CD4-positive, alpha-beta memory T cell (primary cell): ENCODE data around the gene SRPRB. TPM values are rescaled to one million over a fixed set of nuclear protein-coding genes. Genes with fewer than 3 reads are reported as not detected.

ENCODE experiments used
- CTCF ChIA-PET: fragments of 350-600 bp; sonication (Branson Sonifier 250); formaldehyde crosslinking; loops from one replicate; lab custom pipeline; 2021; ENCODE audit warnings: inconsistent platforms; ENCODE audit not compliant: partially characterized antibody; lab: Charles Lee
- POLR2A ChIA-PET: fragments of 350-600 bp; sonication (Branson Sonifier 250); formaldehyde crosslinking; loops from one replicate; lab custom pipeline; 2021; ENCODE audit not compliant: partially characterized antibody; lab: Charles Lee
- DNase-seq, 5 donors: peaks; one replicate each; pipeline versions ENCODE4 v3.0.0 to v3.0.0-alpha.2; 2020 to 2022; ENCODE audit warnings: mixed read lengths in 1 of 5
- H3K27ac ChIP-seq: one replicate; pipeline ENCODE4 v1.7.0; 2013; ENCODE audit warnings: low read depth, low read length
- H3K27me3 ChIP-seq: 2 replicates; pipeline ENCODE4 v1.7.0; 2013; ENCODE audit warnings: mild to moderate bottlenecking, low read length, moderate library complexity; ENCODE audit not compliant: insufficient read depth
- H3K36me3 ChIP-seq: 2 replicates; pipeline ENCODE4 v1.7.0; 2013; ENCODE audit warnings: mild to moderate bottlenecking, low read length, moderate library complexity; ENCODE audit not compliant: insufficient read depth
- H3K4me1 ChIP-seq: 2 replicates; pipeline ENCODE4 v1.7.0; 2013; ENCODE audit warnings: mild to moderate bottlenecking, low read length, moderate library complexity; ENCODE audit not compliant: insufficient read depth
- H3K4me3 ChIP-seq, 2 donors: one replicate each; pipeline ENCODE4 v1.7.0; 2013; ENCODE audit warnings: low read length in 2 of 2, mild to moderate bottlenecking in 1 of 2
- H3K9me3 ChIP-seq, 2 donors: one replicate each; pipeline ENCODE4 v1.7.0; 2013; ENCODE audit warnings: low read length in 2 of 2, control low read depth in 1 of 2; ENCODE audit not compliant: control insufficient read depth in 1 of 2
- H3K27ac Mint-ChIP-seq, 7 donors: one replicate each; pipeline ENCODE4 v1.8.0; 2020 to 2021; ENCODE audit warnings: mixed read lengths in 7 of 7, mild to moderate bottlenecking in 6 of 7, inconsistent platforms in 3 of 7, moderate library complexity in 3 of 7
- H3K27me3 Mint-ChIP-seq, 2 donors: one replicate each; pipeline ENCODE4 v1.8.0; 2020 to 2021; ENCODE audit warnings: mixed read lengths in 2 of 2
- H3K36me3 Mint-ChIP-seq, 2 donors: one replicate each; pipeline ENCODE4 v1.8.0; 2020 to 2021; ENCODE audit warnings: mixed read lengths in 2 of 2, inconsistent platforms in 1 of 2, mild to moderate bottlenecking in 1 of 2
- H3K4me1 Mint-ChIP-seq, 4 donors: one replicate each; pipeline ENCODE4 v1.8.0; 2020 to 2021; ENCODE audit warnings: mixed read lengths in 4 of 4, mild to moderate bottlenecking in 1 of 4
- H3K4me3 Mint-ChIP-seq, 8 donors: one replicate each; pipeline ENCODE4 v1.8.0; 2020 to 2021; ENCODE audit warnings: mixed read lengths in 8 of 8, mild to moderate bottlenecking in 7 of 8, moderate library complexity in 6 of 8, inconsistent platforms in 3 of 8
- H3K9me3 Mint-ChIP-seq, 8 donors: one replicate each; pipeline ENCODE4 v1.8.0; 2020 to 2021; ENCODE audit warnings: mixed read lengths in 8 of 8, mild to moderate bottlenecking in 5 of 8, inconsistent platforms in 3 of 8, moderate library complexity in 1 of 8
- intact Hi-C: fragments of 100-400 bp; cut with micrococcal nuclease; formaldehyde crosslinking; loops from one replicate; pipeline ENCODE4 v1.15.1; 2023
- polyA plus RNA-seq, 2 donors: library from polyadenylated mRNA; unstranded; fragments of 300-500 nt; fragmentation: Illumina TruSeq; gene quantifications; one replicate each; pipeline ENCODE4 v1.2.3, GENCODE V29; 2021
- total RNA-seq, 2 experiments: library from RNA; stranded (reverse); gene quantifications; one replicate each; pipeline ENCODE4 v1.2.3, GENCODE V29; 2021

Gene SRPRB
- total and polyA plus RNA-seq, 4 experiments from 2014 or later, result 45.6 to 57.4 (median 52.4) TPM

DNA sequence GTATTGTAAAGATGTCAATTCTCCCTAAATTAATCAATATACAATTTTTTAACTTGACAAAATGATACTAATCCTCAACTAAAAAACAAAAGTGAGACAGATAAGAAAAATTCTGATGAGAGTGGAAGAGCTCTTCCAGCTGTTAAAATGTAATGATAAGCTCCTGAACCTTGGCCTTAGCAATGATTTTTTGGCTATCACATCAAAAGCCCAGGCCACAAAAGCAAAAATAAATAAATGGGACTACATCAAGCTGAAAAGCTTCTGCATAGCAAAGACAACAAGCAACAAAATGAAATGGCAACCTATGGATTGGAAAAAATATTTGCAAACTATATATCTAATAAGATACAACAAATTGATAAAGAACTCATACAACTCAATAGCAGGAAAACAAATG lies 24.0 kb upstream of the SRPRB start:
- peaks cover 0 to 4% (median 0%) of the 10 kb centered on the region in 8 donors for H3K9me3 Mint-ChIP-seq
- Histone ChIP-seq H3K27ac (no peak overlapping the region), H3K27me3 (no peaks in the 10 kb centered on the region), H3K36me3 (no peaks in the 10 kb centered on the region), H3K9me3 (no peaks in the 10 kb centered on the region), H3K4me3 (no peak overlapping the region), H3K4me1 (no peaks in the 10 kb centered on the region)
- H3K36me3 Mint-ChIP-seq, result no peaks in the 10 kb centered on the region
- intact Hi-C loops, result no loop called here
- peaks cover 13 to 20% of the 10 kb centered on the region in 2 donors for H3K27me3 Mint-ChIP-seq
- H3K27ac Mint-ChIP-seq, result no peak overlapping the region
- CTCF ChIA-PET, result interaction anchor here (0.6 kb wide), 1 partner anchor 13 kb away, joined by 3 read pairs; no protein-coding TSS in a partner anchor
- POLR2A ChIA-PET, result no interaction called here
- H3K4me1 Mint-ChIP-seq, result no peaks in the 10 kb centered on the region
- DNase-seq, result no peak
- no peak overlapping the region for H3K4me3 Mint-ChIP-seq

DNA sequence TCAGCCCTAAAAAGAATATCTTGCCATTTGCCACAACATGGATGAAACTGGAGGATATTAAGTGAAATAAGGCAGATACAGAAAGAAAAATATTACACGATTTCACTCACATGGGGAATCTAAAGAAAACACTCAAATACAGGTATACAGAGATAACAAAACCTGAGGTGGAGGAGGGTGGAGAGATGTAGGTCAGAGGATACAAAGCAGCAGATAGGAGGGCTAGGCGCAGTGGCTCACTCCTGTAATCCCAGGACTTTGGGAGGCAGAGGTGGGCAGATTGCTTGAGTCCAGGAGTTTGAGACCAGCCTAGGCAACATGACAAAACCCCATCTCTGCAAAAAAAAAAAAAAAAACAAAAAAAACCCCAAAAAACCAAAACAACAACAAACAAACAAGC lies 23.2 kb upstream of the SRPRB start:
- Histone ChIP-seq H3K36me3 (no peaks in the 10 kb centered on the region), H3K27me3 (no peaks in the 10 kb centered on the region), H3K9me3 (no peaks in the 10 kb centered on the region), H3K4me3 (no peak overlapping the region), H3K27ac (no peak overlapping the region), H3K4me1 (no peaks in the 10 kb centered on the region)
- Mint-ChIP-seq H3K4me1 (no peaks in the 10 kb centered on the region), H3K4me3 (no peak overlapping the region), H3K27me3 (peaks cover 16 to 17% of the 10 kb centered on the region in 2 donors), H3K36me3 (no peaks in the 10 kb centered on the region), H3K27ac (no peak overlapping the region), H3K9me3 (peaks cover 0 to 4% (median 0%) of the 10 kb centered on the region in 8 donors)
- no peak for DNase-seq
- intact Hi-C loops, result no loop called here
- POLR2A ChIA-PET, result no interaction called here
- CTCF ChIA-PET, result interaction anchor here (0.7 kb wide), 1 partner anchor 11 kb away, joined by 3 read pairs; no protein-coding TSS in a partner anchor

DNA sequence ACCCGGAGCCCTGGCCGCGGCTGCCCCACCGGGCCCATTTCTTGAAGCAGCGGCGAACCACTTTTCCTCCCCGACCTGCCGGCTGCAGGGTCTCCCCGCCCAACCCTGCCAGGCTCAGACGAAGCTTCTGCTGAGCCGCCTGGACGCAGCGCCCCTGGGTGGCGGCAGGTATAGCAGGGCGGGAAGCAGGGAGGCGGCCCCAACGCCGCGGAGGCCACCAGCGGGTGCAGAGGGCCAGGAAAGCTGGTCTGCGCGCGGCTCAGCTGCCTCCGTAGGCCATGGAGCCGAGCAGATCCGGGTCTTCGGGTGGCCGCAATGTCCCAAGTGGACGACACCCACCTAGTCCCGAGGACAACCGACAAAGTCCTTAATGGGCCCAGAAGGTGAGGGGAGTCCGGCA lies 21.9 kb upstream of the SRPRB start:
- Histone ChIP-seq H3K27ac (no peak overlapping the region), H3K4me3 (no peak overlapping the region), H3K9me3 (no peaks in the 10 kb centered on the region), H3K36me3 (no peaks in the 10 kb centered on the region), H3K4me1 (no peaks in the 10 kb centered on the region), H3K27me3 (no peaks in the 10 kb centered on the region)
- no peaks in the 10 kb centered on the region for H3K4me1 Mint-ChIP-seq
- peaks cover 0 to 4% (median 0%) of the 10 kb centered on the region in 8 donors for H3K9me3 Mint-ChIP-seq
- H3K27ac Mint-ChIP-seq, result no peak overlapping the region
- no peak for DNase-seq
- CTCF ChIA-PET, result no interaction called here
- no peaks in the 10 kb centered on the region for H3K36me3 Mint-ChIP-seq
- POLR2A ChIA-PET, result no interaction called here
- peaks cover 13 to 15% of the 10 kb centered on the region in 2 donors for H3K27me3 Mint-ChIP-seq
- H3K4me3 Mint-ChIP-seq, result no peak overlapping the region
- intact Hi-C loops, result no loop called here

DNA sequence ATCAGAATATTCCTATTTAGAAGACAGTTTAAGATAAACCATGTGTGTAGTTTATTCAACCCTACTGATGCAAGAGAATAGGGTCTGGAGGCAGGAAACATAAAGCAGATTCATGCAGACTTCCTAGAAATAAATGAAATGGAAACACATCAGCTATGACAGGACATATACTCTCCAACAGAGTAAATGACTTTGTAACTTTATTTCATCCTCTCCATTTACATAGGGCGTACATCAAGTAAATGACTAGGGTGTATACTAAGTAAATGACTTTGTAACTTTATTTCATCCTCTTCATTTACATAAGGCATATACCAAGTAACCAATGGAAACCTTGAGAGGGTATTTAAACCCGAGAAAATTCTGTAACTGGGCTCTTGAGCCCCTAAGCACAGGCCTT lies 17.6 kb upstream of the SRPRB start:
- POLR2A ChIA-PET, result no interaction called here

DNA sequence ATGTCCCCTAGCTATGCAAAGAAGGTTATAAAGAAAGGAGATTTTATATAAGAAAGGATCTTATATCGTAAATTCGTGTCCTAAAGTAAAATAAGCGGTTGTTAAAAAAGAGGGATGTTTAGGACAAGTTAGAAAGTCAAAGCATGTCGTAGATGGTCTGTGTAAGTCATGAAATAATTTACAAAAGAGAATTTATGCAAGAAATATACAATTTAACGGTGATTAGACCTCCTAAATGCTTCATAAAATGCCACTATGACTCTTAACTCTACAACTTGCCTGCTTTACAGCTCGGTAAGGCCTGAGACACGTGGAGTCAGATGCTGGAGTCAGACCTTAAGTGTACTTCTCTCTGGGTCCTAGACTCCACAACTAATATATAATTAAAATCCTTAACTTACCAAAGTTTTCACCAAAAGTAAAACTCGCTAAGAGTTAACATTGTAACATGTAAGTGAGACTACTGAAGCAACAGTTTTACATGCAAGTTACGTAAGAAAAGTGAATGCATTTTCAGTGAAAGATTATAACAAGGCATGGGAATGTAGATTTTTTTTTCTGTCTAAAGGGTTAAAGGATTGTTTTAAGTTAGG lies 13.3 kb upstream of the SRPRB start:
- Histone ChIP-seq H3K4me3 (no peak overlapping the region), H3K27me3 (no peaks in the 10 kb centered on the region), H3K9me3 (no peaks in the 10 kb centered on the region), H3K36me3 (no peaks in the 10 kb centered on the region), H3K4me1 (no peaks in the 10 kb centered on the region), H3K27ac (no peak overlapping the region)
- Mint-ChIP-seq H3K27ac (no peak overlapping the region), H3K9me3 (peaks cover 0 to 16% (median 12%) of the 10 kb centered on the region in 8 donors), H3K36me3 (peaks cover 0 to 5% of the 10 kb centered on the region in 2 donors), H3K4me3 (no peak overlapping the region), H3K4me1 (no peaks in the 10 kb centered on the region), H3K27me3 (peaks cover 3 to 8% of the 10 kb centered on the region in 2 donors)
- DNase-seq, result no peak
- POLR2A ChIA-PET, result no interaction called here
- CTCF ChIA-PET, result no interaction called here
- intact Hi-C loops, result no loop called here

More for the DNA sequence above, 17.6 kb upstream of the SRPRB start:
- H3K9me3 ChIP-seq, result no peaks in the 10 kb centered on the region
- H3K27ac Mint-ChIP-seq, result no peak overlapping the region
- H3K36me3 Mint-ChIP-seq, result peaks cover 0 to 5% of the 10 kb centered on the region in 2 donors
- H3K4me1 Mint-ChIP-seq, result no peaks in the 10 kb centered on the region
- no peaks in the 10 kb centered on the region for H3K27me3 ChIP-seq
- peaks cover 3% of the 10 kb centered on the region in 2 donors for H3K27me3 Mint-ChIP-seq
- H3K4me3 ChIP-seq, result no peak overlapping the region
- H3K36me3 ChIP-seq, result no peaks in the 10 kb centered on the region
- intact Hi-C loops, result no loop called here
- H3K27ac ChIP-seq, result no peak overlapping the region
- H3K4me1 ChIP-seq, result no peaks in the 10 kb centered on the region
- CTCF ChIA-PET, result no interaction called here
- peaks cover 0 to 19% (median 9%) of the 10 kb centered on the region in 8 donors for H3K9me3 Mint-ChIP-seq
- DNase-seq, result no peak
- H3K4me3 Mint-ChIP-seq, result no peak overlapping the region

DNA sequence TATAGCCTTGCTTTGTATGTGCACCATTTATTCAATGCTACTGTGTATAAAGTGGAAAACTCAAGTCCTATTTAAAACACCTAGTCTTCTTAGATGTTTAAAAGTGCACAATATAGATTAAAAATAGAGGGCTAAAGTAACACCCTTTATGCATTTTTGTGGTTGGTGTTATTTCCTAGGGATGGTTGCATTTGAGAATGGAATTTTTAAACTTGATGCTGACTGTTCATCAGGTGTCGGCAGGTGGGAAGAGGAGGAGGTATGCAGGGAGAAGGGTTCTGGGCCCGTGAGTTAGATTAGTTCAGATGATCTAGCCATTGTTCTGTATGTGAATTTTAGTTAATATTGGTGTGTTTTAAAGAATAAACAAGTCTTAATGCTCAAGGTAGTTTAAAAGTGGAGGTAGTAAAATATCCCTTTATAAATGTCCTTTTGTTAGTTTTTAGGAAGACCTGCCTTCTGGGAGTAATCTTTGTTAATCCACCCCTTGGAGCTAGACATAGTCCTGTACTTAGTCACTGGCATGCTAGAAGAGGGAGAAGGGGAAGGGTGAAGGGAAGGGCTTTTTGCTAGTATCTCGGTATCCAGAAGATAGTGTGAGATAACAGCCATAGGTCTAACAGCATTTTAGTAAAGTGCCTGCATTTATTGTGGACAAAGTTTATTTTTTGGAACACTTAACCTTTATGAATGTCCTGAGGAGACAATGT lies 8.1 kb upstream of the SRPRB start:
- H3K9me3 Mint-ChIP-seq, result peaks cover 0 to 9% (median 6%) of the 10 kb centered on the region in 8 donors
- intact Hi-C loops, result no loop called here
- no peaks in the 10 kb centered on the region for H3K36me3 ChIP-seq
- no peaks in the 10 kb centered on the region for H3K4me1 ChIP-seq
- no peaks in the 10 kb centered on the region for H3K9me3 ChIP-seq
- no peak overlapping the region for H3K4me3 ChIP-seq
- H3K27me3 ChIP-seq, result peaks cover 5% of the 10 kb centered on the region
- POLR2A ChIA-PET, result no interaction called here
- H3K4me3 Mint-ChIP-seq, result no peak overlapping the region
- H3K4me1 Mint-ChIP-seq, result no peaks in the 10 kb centered on the region
- no peak overlapping the region for H3K27ac ChIP-seq
- no peak for DNase-seq
- CTCF ChIA-PET, result no interaction called here
- H3K36me3 Mint-ChIP-seq, result peaks cover 0 to 5% of the 10 kb centered on the region in 2 donors
- no peak overlapping the region for H3K27ac Mint-ChIP-seq
- H3K27me3 Mint-ChIP-seq, result peaks cover 4 to 24% of the 10 kb centered on the region in 2 donors

DNA sequence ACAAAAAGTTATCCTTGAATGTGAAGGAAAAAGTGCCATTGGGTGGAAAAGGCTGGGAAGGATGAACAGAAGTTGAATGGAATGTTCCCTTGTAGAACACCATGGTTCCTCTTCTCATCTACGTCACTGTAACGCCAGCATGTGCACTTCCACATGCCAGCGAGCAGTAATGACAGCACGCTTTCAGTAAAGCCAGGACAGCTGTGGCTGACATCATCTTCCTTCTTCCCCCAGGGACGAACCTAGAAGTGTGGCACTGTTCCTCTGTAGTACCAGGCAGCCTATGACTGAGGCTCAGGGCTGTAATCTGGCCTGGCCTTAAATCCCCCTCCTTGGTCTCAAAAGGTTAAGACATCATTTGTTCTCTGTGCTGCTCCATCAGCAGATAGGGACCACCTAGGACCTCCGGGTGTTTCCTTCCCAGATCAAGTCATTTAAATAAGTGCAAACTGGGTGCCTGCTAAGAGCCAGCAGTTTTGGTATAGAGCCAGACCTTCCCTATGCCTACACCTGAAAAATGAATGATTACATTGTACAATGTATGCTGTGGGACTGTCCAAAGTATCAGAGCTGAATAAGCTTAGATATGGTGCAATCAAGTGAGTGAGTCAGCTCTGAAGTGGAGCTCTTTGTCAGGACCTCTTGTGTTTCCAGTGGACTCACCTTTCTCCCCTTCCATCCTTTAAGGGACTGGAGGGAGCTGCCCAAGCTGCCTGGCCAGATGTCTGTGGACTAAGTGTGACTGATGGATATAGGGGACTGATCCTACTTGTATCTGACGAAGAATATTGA lies 5.6 kb upstream of the SRPRB start:
- Mint-ChIP-seq H3K36me3 (no peaks in the 10 kb centered on the region), H3K27ac (no peak overlapping the region), H3K4me1 (peaks cover under 1 to 1% (median under 1%) of the 10 kb centered on the region in 4 donors), H3K27me3 (peaks cover 4 to 21% of the 10 kb centered on the region in 2 donors), H3K9me3 (peaks cover 0 to 2% (median 0%) of the 10 kb centered on the region in 8 donors), H3K4me3 (no peak overlapping the region)
- no peak for DNase-seq
- H3K4me3 ChIP-seq, result no peak overlapping the region
- peaks cover 5% of the 10 kb centered on the region for H3K27me3 ChIP-seq
- H3K4me1 ChIP-seq, result peaks cover under 1% of the 10 kb centered on the region
- no peaks in the 10 kb centered on the region for H3K9me3 ChIP-seq
- intact Hi-C loops, result loop anchor here (10.0 kb wide), 1 partner anchor 1385 kb away; the partner anchor contains the start of gene DNAJC13
- CTCF ChIA-PET, result no interaction called here
- no peak overlapping the region for H3K27ac ChIP-seq
- no peaks in the 10 kb centered on the region for H3K36me3 ChIP-seq
- POLR2A ChIA-PET, result no interaction called here
